Endothelial cell of umbilical vein (primary cell): ENCODE measurements around the gene DAAM1. TPM values are rescaled to one million over a fixed set of nuclear protein-coding genes. Genes with fewer than 3 reads are reported as not detected.

Source experiments
- BruUV-seq: library from RNA; stranded (reverse); fragments of 400-500 nt; replicated peaks from 2 replicates; lab custom pipeline; 2021; lab: Mats Ljungman, UMichigan
- CTCF ChIA-PET: fragments of 300-600, 350-600 bp; sonication (Branson Sonifier 250); formaldehyde crosslinking; loops from one replicate; lab custom pipeline; 2021; ENCODE audit warnings: antibody characterized with exemption, inconsistent platforms; lab: Charles Lee
- POLR2A ChIA-PET: fragments of 300-600, 350-600 bp; sonication (Branson Sonifier 250); formaldehyde crosslinking; loops from one replicate; lab custom pipeline; 2021; ENCODE audit warnings: antibody characterized with exemption, inconsistent platforms; lab: Charles Lee
- DNase-seq: peaks from one replicate; pipeline ENCODE4 v3.0.0-alpha.2; 2011; ENCODE audit warnings: low read depth, low spot score
- FAIRE-seq: peaks from 2 replicates; lab custom pipeline; 2011; peaks lifted over from hg19 to GRCh38; lab: Jason Lieb, UNC
- H2AFZ ChIP-seq: 2 replicates; pipeline ENCODE4 v1.6.0; 2012; ENCODE audit warnings: low read depth, low read length, control low read depth, inconsistent platforms
- H3K27ac ChIP-seq: 2 replicates; pipeline ENCODE4 v1.5.1; 2011; ENCODE audit warnings: low read depth, mild to moderate bottlenecking, control low read depth, low read length, moderate library complexity; ENCODE audit not compliant: insufficient read depth
- H3K27me3 ChIP-seq, 2 experiments: 2 replicates each; pipeline versions ENCODE4 v1.6.0 to v1.6.1; 2011; ENCODE audit warnings: low read length in 2 of 2, mixed read lengths in 1 of 2; ENCODE audit not compliant: control insufficient read depth in 2 of 2, insufficient read depth in 2 of 2
- H3K36me3 ChIP-seq, 2 experiments: 2 replicates in 1 of 2; 3 replicates in 1 of 2; pipeline ENCODE4 v1.5.1; 2011; ENCODE audit warnings: low read length in 2 of 2, mild to moderate bottlenecking in 1 of 2, moderate library complexity in 1 of 2; ENCODE audit not compliant: control insufficient read depth in 2 of 2, insufficient read depth in 2 of 2; ENCODE audit errors: extremely low read depth in 1 of 2
- H3K4me1 ChIP-seq: 3 replicates; pipeline ENCODE4 v1.5.1; 2011; ENCODE audit warnings: mild to moderate bottlenecking, low read length; ENCODE audit not compliant: control insufficient read depth, insufficient read depth; ENCODE audit errors: extremely low read depth
- H3K4me2 ChIP-seq: 2 replicates; pipeline ENCODE4 v1.6.1; 2011; ENCODE audit warnings: low read length, control low read depth, mixed read lengths; ENCODE audit not compliant: insufficient read depth
- H3K4me3 ChIP-seq, 3 experiments: fragments of 200-600 bp in 1 of 3; sonication (generic), shearing (Covaris generic) in 1 of 3; replicated peaks in 1 of 3; 2 replicates each; pipeline ENCODE4 v1.5.1; 2011 to 2016; ENCODE audit warnings: control low read depth in 3 of 3, low read length in 3 of 3, mild to moderate bottlenecking in 2 of 3, inconsistent platforms in 1 of 3, low read depth in 1 of 3, moderate library complexity in 1 of 3; ENCODE audit not compliant: insufficient read depth in 1 of 3
- H3K79me2 ChIP-seq: 2 replicates; pipeline ENCODE4 v1.6.0; 2012; ENCODE audit warnings: low read length, inconsistent platforms; ENCODE audit not compliant: control insufficient read depth, insufficient read depth
- H3K9ac ChIP-seq: replicated peaks from 2 replicates; pipeline ENCODE3; 2011; ENCODE audit warnings: low read length, control low read depth; ENCODE audit not compliant: insufficient read depth; ENCODE audit errors: extremely low read depth
- H3K9me1 ChIP-seq: replicated peaks from 3 replicates; pipeline ENCODE4 v1.6.0; 2011; ENCODE audit warnings: mild to moderate bottlenecking, low read length; ENCODE audit not compliant: control insufficient read depth, insufficient read depth; ENCODE audit errors: extremely low read depth
- H3K9me3 ChIP-seq: replicated peaks from 2 replicates; pipeline ENCODE4 v1.5.1; 2012; ENCODE audit warnings: low read length, inconsistent platforms; ENCODE audit not compliant: control insufficient read depth, insufficient read depth
- H4K20me1 ChIP-seq: replicated peaks from 2 replicates; pipeline ENCODE3; 2011; ENCODE audit warnings: mild to moderate bottlenecking, low read length; ENCODE audit not compliant: control insufficient read depth, insufficient read depth; ENCODE audit errors: extremely low read depth
- CTCF ChIP-seq, 2 donors: IDR thresholded peaks; 1 replicate in 1 of 2; 2 replicates in 1 of 2; pipeline ENCODE4 v1.5.1; 2011; ENCODE audit warnings: low read length in 2 of 2, mild to moderate bottlenecking in 2 of 2, moderate library complexity in 2 of 2, control low read depth in 1 of 2, inconsistent platforms in 1 of 2, low read depth in 1 of 2; ENCODE audit not compliant: insufficient read depth in 1 of 2; ENCODE audit errors: extremely low read depth in 1 of 2
- EZH2 ChIP-seq: IDR thresholded peaks from 2 replicates; pipeline ENCODE4 v1.6.1; 2012; ENCODE audit warnings: borderline replicate concordance, low read depth, mild to moderate bottlenecking, moderate library complexity, low read length, inconsistent platforms; ENCODE audit not compliant: severe bottlenecking
- FOS ChIP-seq: IDR thresholded peaks from 2 replicates; pipeline ENCODE4 v1.6.1; 2011; ENCODE audit warnings: mild to moderate bottlenecking, low read length, moderate library complexity, borderline replicate concordance; ENCODE audit not compliant: insufficient read depth
- GATA2 ChIP-seq: IDR thresholded peaks from 2 replicates; pipeline ENCODE4 v1.7.0; 2011; ENCODE audit warnings: low read depth, mild to moderate bottlenecking, moderate library complexity, mixed read lengths, low read length; ENCODE audit not compliant: insufficient read length, insufficient read depth
- JUN ChIP-seq: IDR thresholded peaks from 2 replicates; pipeline ENCODE4 v1.6.1; 2011; ENCODE audit warnings: borderline replicate concordance, low read depth; ENCODE audit not compliant: insufficient read length, insufficient read depth
- MAX ChIP-seq: IDR thresholded peaks from 2 replicates; pipeline ENCODE4 v1.6.1; 2011; ENCODE audit not compliant: insufficient read depth, insufficient read length
- MYC ChIP-seq: IDR thresholded peaks from one replicate; pipeline ENCODE4 v1.6.1; 2011; ENCODE audit warnings: mild to moderate bottlenecking, low read depth, low read length
- POLR2A ChIP-seq: IDR thresholded peaks from 2 replicates; pipeline ENCODE4 v1.6.1; 2012; ENCODE audit warnings: low read depth, mild to moderate bottlenecking, control low read depth, low read length
- POLR2AphosphoS5 ChIP-seq: IDR thresholded peaks from 2 replicates; pipeline ENCODE4 v1.6.1; 2012; ENCODE audit warnings: low read depth, mild to moderate bottlenecking, control low read depth, low read length, moderate library complexity; ENCODE audit not compliant: insufficient read depth
- dilution Hi-C: fragments of 300-500 bp; cut with MboI; formaldehyde crosslinking; loops from one replicate; pipeline ENCODE4 v1.15.0; 2019; ENCODE audit warnings: low sequenced_read_pairs; ENCODE audit not compliant: extremely low pct_ligation_motif_present
- intact Hi-C: fragments of 100-400 bp; cut with micrococcal nuclease; formaldehyde crosslinking; loops from one replicate; pipeline ENCODE4 v1.10.0; 2022
- polyA plus RNA-seq, 4 experiments: library from polyadenylated mRNA; depleted of rRNA in 3 of 4; stranded (reverse) in 3 of 4; unstranded in 1 of 4; fragments of >200 nt; gene quantifications; 2 replicates each; pipeline versions ENCODE4 v1.2.1 to v1.2.3, GENCODE V29; 2011 to 2012; ENCODE audit warnings: missing spikeins in 1 of 4
- total RNA-seq: library from RNA; stranded (reverse); gene quantifications from 2 replicates; pipeline ENCODE4 v1.2.3, GENCODE V29; 2021

Gene DAAM1
- total and polyA plus RNA-seq, 2 donors (not counting 3 experiments of a cell fraction or from before 2014, with no cell fraction given) = 10.2 to 25.3 TPM

GRCh38 chr14:59293935-59294661, 105.6 kb downstream of the DAAM1 start:
- H3K4me2 ChIP-seq = no peak overlapping the region
- dilution Hi-C loops = no loop called here

More at GRCh38 chr14:59293935-59294661, 105.6 kb downstream of the DAAM1 start:
- Histone ChIP-seq H3K27me3 (no peaks in the 10 kb centered on the region), H3K9me1 (no peaks in the 10 kb centered on the region), H3K9ac (no peak overlapping the region), H3K4me1 (peaks cover 12% of the 10 kb centered on the region), H2AFZ (no peak overlapping the region), H4K20me1 (no peaks in the 10 kb centered on the region), H3K79me2 (no peaks in the 10 kb centered on the region), H3K27ac (no peak overlapping the region), H3K36me3 (peaks cover 0 to 9% of the 10 kb centered on the region in 2 experiments), H3K4me3 (no peak overlapping the region), H3K9me3 (no peaks in the 10 kb centered on the region)
- peak; percentile 49 for DNase-seq
- POLR2A ChIA-PET = no interaction called here
- no TSS peak for BruUV-seq
- intact Hi-C loops = no loop called here
- peak; percentile 18 for FAIRE-seq
- TF ChIP-seq POLR2AphosphoS5 (no peak), EZH2 (no peak), JUN (no peak), FOS (no peak), MAX (no peak), POLR2A (no peak), MYC (no peak), GATA2 (no peak), CTCF (IDR thresholded peaks at IDR 0.05; ENCODE audit: extremely low read depth in 1 of 2, insufficient read depth in 1 of 2, low read depth in 1 of 2, low read length in 2 of 2) (no peak)
- CTCF ChIA-PET = no interaction called here
